Prostate gland (tissue), 2 donors: Measurements from ENCODE around the gene MCU.

ENCODE experiments used
- CTCF ChIP-seq, 4 experiments: fragments of 200-600 bp in 2 of 4; fragments of 450-650 bp in 2 of 4; sonication (generic) in 2 of 4; IDR thresholded peaks; 1 replicate in 3 of 4; 2 replicates in 1 of 4; pipeline ENCODE4 v1.5.1; 2016 to 2019; ENCODE audit warnings: antibody characterized with exemption in 4 of 4, mild to moderate bottlenecking in 2 of 4, moderate library complexity in 2 of 4
- POLR2A ChIP-seq: fragments of 450-650 bp; IDR thresholded peaks from one replicate; pipeline ENCODE4 v1.6.1; 2016; ENCODE audit warnings: antibody characterized with exemption, mild to moderate bottlenecking
- POLR2AphosphoS5 ChIP-seq: sonication (generic); formaldehyde crosslinking; IDR thresholded peaks from one replicate; pipeline ENCODE4 v1.6.1; 2017; ENCODE audit warnings: antibody characterized with exemption

DNA sequence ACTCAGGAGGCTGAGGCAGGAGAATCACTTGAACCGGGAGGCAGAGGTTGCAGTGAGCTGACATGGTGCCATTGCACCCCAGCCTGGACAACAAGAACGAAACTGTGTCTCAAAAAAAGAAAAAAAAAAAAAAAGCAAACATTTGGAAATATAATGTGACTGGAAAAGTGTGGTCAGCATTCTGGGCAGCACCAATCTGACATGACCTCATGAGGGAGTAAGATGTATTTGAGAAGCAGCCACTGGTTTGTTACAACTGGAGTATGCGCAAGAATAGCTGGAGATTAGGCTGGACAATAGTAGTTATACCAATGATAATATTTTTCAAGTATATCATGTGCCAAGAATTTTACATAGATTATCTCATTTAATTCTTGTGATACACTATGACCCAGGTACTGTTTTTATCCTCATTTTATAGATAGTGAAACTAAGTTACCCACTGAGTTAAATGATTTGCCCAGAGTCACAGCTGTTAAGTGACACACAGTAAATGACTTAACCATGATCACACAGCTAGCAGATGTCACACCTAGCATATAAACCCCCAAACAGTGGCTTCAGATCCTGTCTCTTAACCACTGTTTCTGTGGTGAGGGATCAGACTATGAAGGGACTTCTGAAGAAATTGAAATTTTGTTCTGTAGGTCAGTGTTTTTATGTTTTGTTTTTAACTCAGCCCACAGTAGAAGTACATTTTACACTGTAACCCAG is 11.1 kb downstream of the MCU start:
- TF ChIP-seq CTCF (IDR thresholded peaks at IDR 0.05) (no peak), POLR2A (no peak), POLR2AphosphoS5 (no peak)
